ENCODE measurements around the gene DICER1.

GRCh38 chr14:95037273-95037672 is 120.1 kb downstream of the DICER1 start:
- TF ChIP-seq GATA3 (IDR thresholded peaks at IDR 0.05; ENCODE audit: low read depth, low read length) (no peak), GATA2 (IDR thresholded peaks at IDR 0.05; ENCODE audit: low read depth, low read length) (no peak)

Measured in SH-SY5Y (cell line).